Pancreas (tissue), 10 donors: ENCODE data around the gene GORASP1. TPM values are rescaled to one million over a fixed set of nuclear protein-coding genes. Genes with fewer than 3 reads are reported as not detected.
A peak's percentile ranks its signal among the peaks of the same experiment; 100 is the strongest.

Experiments used
- ATAC-seq, 4 donors: fragments of 200-7000 bp; cut with Tn5 transposase; one replicate each; pipeline versions ENCODE4 v1.8.0 to v1.9.1; 2020; ENCODE audit warnings: mild to moderate bottlenecking in 4 of 4, moderate library complexity in 4 of 4
- DNase-seq, 6 donors: peaks; one replicate each; pipeline ENCODE4 v3.0.0-alpha.2; 2020
- FAIRE-seq: peaks from 2 replicates; lab custom pipeline; 2012; peaks lifted over from hg19 to GRCh38; lab: Jason Lieb, UNC
- H3K27ac ChIP-seq, 4 donors: fragments of 200-600 bp; sonication (generic); 1 replicate in 3 of 4; 2 replicates in 1 of 4; pipeline versions ENCODE4 v1.5.0 to v1.8.0; 2020
- H3K27me3 ChIP-seq, 4 donors: fragments of 200-600 bp; one replicate each; pipeline ENCODE4 v1.8.0; 2021
- H3K36me3 ChIP-seq, 3 donors: fragments of 200-600 bp; sonication (generic) in 1 of 3; one replicate each; pipeline versions ENCODE4 v1.5.0 to v1.8.0; 2020 to 2021
- H3K4me1 ChIP-seq, 3 donors: fragments of 200-600 bp; one replicate each; pipeline ENCODE4 v1.8.0; 2021
- H3K4me3 ChIP-seq, 4 donors: fragments of 200-600 bp; sonication (generic) in 2 of 4; one replicate each; pipeline versions ENCODE4 v1.5.0 to v1.8.0; 2020 to 2021
- H3K9me3 ChIP-seq, 4 donors: fragments of 200-600 bp; one replicate each; pipeline ENCODE4 v1.8.0; 2021
- CTCF ChIP-seq, 4 donors: fragments of 200-600 bp; sonication (generic) in 3 of 4; IDR thresholded peaks; one replicate each; pipeline versions ENCODE4 v1.5.0 to v1.8.0; 2021; ENCODE audit warnings: antibody characterized with exemption in 4 of 4
- WGBS, 2 donors: extraction: QIAGEN DNeasy Blood & Tissue Kit; methylation state at CpG; one replicate each; pipeline ENCODE4 v1.1.7; 2013; 5-methylcytosine and 5-hydroxymethylcytosine counted together
- intact Hi-C, 3 donors: fragments of 100-400 bp; cut with DNase I; formaldehyde crosslinking; loops; one replicate each; pipeline versions ENCODE4 v1.11.1 to v1.14.2; 2022
- polyA plus RNA-seq, 2 donors: library from polyadenylated mRNA; stranded (reverse); fragments of 200-250 nt; gene quantifications; one replicate each; pipeline ENCODE4 v1.2.3, GENCODE V29; 2013
- total RNA-seq, 6 donors: library from RNA; stranded (reverse); fragmentation: NEBNext Ultra II Directional in 4 of 6; extraction: Animal tissue kit (Norgen Biotek cat#: 25700) in 4 of 6; gene quantifications; one replicate each; pipeline versions ENCODE4 v1.2.1 to v1.2.4, GENCODE V29; 2021 to 2023
- donor health status: healthy with polysubstance abuse.
- donor health status: DM: no; HTN: no; CAD: no; lungs with moderate emphysema.
- donor health status: DM: no; HTN: no; CAD: no.
- donor health status: control.
- donor health status: control.
- donor health status: Bipolar disorder and iron deficiency.
- donor health status: DM: yes; HTN: yes; CAD: no.
- donor health status: DM: no; HTN: no; CAD: no.
- donor health status: DM: no; HTN: no; CAD: no.
- donor health status: DM: yes; HTN: yes; CAD: no.

Gene GORASP1
- 10 to 100 TPM; 25.9 to 48.6 (median 31.6) TPM for total RNA-seq
- 10 to 100 TPM; 56.2 to 79.6 TPM for polyA plus RNA-seq

DNA sequence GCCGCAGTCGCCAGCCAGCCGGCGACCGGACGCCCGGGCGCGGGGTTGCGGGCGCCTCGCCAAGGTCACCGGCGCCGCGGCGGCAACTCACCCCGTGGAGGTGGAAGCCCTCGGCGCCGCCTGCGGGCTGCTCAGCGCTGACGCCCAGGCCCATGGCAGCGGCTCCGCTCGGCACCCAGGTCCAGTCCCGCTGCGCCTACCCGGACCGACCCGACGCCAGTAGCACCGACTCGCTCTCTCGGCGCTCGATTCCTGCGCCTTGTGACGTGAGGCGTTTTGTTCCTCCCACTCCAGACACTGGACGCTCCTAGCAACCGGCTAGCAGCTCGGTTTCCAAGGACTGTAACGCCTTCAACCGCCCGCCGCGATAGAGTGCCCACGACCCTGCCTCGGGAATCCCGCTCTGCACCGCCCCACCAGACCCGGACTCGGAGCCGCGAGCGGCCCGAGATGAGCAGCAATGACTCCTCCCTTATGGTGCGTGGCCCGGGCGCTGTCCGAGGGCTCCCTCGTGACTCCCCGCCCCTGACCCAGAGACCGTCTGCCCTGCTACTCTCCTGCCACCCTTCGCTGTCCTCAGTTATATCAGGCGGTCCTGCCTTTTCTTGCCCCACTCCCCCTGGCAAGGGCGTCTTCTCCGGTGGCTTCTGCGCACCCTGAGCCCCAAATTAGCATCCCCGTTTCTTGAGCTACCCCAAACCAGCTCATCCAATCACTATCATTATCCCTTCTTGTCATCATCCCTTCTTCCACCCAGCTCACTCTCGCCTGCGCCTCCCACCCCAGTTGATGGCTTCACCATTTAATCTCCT is at the start of gene GORASP1, which contains the start of gene TTC21A:
GORASP1 (minus strand) TSS at position 240 of the 812 bp plus-strand sequence; CDS start at position 154, 86 bp downstream.
TTC21A (plus strand) TSS at position 293 of the 812 bp plus-strand sequence; CDS start at position 451, 158 bp downstream.
- peak within 1 kb of the TSS; percentile 80 to 100 (median 96) for H3K4me3 ChIP-seq
- ATAC-seq (peak; percentile 90 to 93 (median 92)), DNase-seq (peak; percentile 85 to 95 (median 88)), FAIRE-seq (no peak)
- H3K4me1 ChIP-seq: peaks cover 0 to 20% (median 5%) of the 10 kb centered on the region in 3 donors
- intact Hi-C loops: no loop called here
- WGBS, 2 donors: 0 to 1% methylated on average over 74 of the region's 74 CpGs
- no peaks in the 10 kb centered on the region for H3K9me3 ChIP-seq
- TF ChIP-seq CTCF (IDR thresholded peaks at IDR 0.05): no peak
- H3K27ac ChIP-seq: peak within 1 kb of the TSS; percentile 92 to 99 (median 92)
- no peaks in the 10 kb centered on the region for H3K27me3 ChIP-seq
- no peaks in the 10 kb centered on the region for H3K36me3 ChIP-seq

GRCh38 chr3:39156421-39156820 is 49.0 kb upstream of the GORASP1 start:
- H3K4me1 ChIP-seq: peaks cover 6 to 25% (median 10%) of the 10 kb centered on the region in 3 donors
- H3K27ac ChIP-seq: peak overlapping the region in 1 of 4 donors; percentile 100
- no peak for ATAC-seq
- no peak for TF ChIP-seq CTCF (IDR thresholded peaks at IDR 0.05)
- no peaks in the 10 kb centered on the region for H3K36me3 ChIP-seq
- no peak overlapping the region for H3K4me3 ChIP-seq
- H3K27me3 ChIP-seq: no peaks in the 10 kb centered on the region
- WGBS, 2 donors: 85 to 91% methylated on average over 4 of the region's 4 CpGs
- no peaks in the 10 kb centered on the region for H3K9me3 ChIP-seq
- no peak for DNase-seq
- FAIRE-seq: no peak
- intact Hi-C loops: no loop called here

DNA sequence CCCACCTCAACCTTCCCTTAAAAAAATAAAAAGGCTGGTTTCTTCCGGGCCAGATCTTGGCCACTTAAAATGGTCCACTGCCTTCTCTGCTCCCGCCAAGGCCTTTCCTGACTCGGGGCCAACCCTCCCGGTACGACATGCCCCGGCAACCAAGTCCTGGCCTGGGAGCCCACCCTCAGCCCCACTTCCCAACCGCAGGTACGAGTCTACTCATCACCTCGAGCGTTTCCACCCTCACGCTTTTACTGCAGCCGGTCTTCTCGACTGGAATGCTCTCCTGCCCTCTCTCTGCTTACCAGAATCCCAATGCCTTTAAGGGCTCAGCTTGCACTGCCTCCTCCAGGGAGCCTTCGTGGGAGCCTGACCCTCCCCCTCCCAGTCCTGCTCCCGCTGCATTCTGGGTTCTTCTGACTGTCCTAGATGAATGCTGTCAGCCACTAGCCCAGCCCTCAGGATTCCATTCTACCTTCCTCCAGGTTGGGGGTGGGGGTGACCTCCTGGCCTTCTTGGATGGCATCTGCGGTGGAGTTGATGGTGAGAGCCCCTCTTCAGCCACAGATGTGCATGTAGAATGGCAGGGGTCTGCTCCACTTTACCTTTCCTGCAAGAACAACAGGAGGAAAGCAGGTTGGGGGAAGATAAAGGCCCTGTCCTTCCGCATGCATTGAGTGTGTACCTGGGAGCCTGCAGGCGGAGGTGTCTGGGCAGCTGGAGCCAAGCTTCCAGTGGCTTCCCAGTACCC is 47.0 kb upstream of the GORASP1 start:
- no peaks in the 10 kb centered on the region for H3K27me3 ChIP-seq
- DNase-seq: peak in 4 of 6 donors; percentile 51 to 69 (median 60)
- ATAC-seq: no peak
- peaks cover 21 to 42% (median 22%) of the 10 kb centered on the region in 3 donors for H3K4me1 ChIP-seq
- WGBS, 2 donors: 63 to 65% methylated on average over 18 of the region's 18 CpGs
- H3K9me3 ChIP-seq: no peaks in the 10 kb centered on the region
- FAIRE-seq: no peak
- no peaks in the 10 kb centered on the region for H3K36me3 ChIP-seq
- H3K4me3 ChIP-seq: peak overlapping the region in 2 of 4 donors; percentile 79 to 90
- TF ChIP-seq CTCF (IDR thresholded peaks at IDR 0.05): no peak
- peak overlapping the region; percentile 66 to 100 (median 100) for H3K27ac ChIP-seq
- intact Hi-C loops: no loop called here

DNA sequence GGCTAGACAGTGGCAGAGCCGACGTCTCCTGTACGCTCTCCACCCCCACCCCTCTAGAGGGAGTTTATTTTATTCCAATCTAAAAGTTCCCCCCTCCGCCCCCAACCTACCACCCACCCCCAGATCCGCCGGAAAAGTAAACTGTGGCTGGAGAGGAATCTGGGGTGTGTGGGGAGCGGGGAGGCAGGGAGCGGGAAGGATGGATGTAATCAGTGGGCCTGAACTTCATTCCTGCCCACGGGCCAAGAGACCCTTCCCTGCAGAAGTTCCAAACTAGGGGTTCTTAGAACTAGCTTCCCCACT is 46.5 kb upstream of the GORASP1 start:
- 45 to 48% methylated on average over 8 to 9 of the region's 9 CpGs for WGBS, 2 donors
- intact Hi-C loops: no loop called here

More for the DNA sequence above, 46.5 kb upstream of the GORASP1 start:
- H3K27me3 ChIP-seq: no peaks in the 10 kb centered on the region
- no peaks in the 10 kb centered on the region for H3K36me3 ChIP-seq
- no peak for TF ChIP-seq CTCF (IDR thresholded peaks at IDR 0.05)
- peak overlapping the region; percentile 66 to 100 (median 100) for H3K27ac ChIP-seq
- DNase-seq: no peak
- no peak for FAIRE-seq
- no peaks in the 10 kb centered on the region for H3K9me3 ChIP-seq
- peak overlapping the region in 2 of 4 donors; percentile 79 to 90 for H3K4me3 ChIP-seq
- no peak for ATAC-seq
- peaks cover 25 to 47% (median 28%) of the 10 kb centered on the region in 3 donors for H3K4me1 ChIP-seq
